T-helper 22 cell (primary cell): ENCODE data around the gene PRSS3.
"Not testable (repeated sequence)": the region's sequence is repeated elsewhere in the genome, so short reads cannot be mapped to it uniquely, and the experiment has no call there.

Experiments used
- DNase-seq: peaks from one replicate; pipeline ENCODE4 v3.0.0-alpha.2; 2020; ENCODE audit warnings: low read depth

The PRSS3 gene

DNA sequence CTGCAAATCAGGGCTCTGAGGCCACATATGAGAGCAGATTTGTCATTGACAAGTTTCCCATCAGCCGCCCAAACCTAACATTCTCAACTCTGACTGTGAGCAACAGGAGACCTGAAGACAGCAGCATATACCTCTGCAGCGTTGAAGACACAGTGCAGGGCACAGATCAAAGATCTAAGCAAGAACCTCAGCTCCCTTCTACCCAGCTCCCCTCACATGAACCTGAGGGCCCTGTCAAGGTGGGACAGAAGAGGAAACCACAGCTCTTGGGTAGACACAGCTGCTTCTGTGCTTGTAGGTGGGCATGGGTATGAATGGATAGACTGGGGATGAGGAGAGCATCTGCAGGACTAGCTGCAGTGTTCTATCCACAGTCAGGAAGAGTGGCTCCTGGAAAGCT lies 8.7 kb upstream of the PRSS3 start:
- no peak for DNase-seq

DNA sequence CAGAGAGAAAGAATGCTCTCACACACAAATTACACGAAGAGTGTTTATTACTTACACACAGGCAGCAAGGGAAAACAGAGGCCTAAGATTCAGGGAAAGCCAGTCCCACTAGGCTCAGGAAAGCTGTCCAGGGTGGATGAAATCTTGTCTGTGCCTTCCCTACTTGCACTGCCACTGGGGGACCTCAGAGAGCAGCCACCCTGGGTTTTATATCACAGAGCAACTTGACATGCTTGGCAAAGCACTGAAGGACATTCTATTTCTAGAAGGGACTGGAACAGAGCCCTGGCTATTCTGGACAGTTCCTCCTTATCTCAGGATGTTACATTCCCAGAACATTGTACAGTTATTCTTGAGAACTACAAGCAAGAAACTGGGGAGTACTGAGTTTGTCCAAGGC lies 7.5 kb upstream of the PRSS3 start:
- DNase-seq = no peak

DNA sequence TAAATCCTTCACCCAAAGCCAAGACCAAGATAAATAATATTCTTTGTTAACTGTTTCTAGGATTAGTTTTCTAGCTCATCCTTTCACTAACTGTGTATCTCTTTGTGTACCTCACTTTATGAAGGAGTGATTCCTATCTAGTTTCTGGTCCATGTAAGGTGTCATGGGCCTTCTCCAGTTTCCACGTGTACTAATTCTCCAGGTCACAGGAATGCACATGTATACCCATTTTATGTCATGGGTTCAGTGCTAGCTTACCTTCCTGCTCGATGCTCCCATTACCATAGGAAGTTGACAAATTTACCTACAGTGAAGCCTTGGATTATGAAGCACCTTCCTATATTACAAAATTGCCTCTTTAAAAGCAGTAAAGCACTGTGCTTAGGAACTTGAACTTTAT lies 5.9 kb upstream of the PRSS3 start:
- DNase-seq = not testable (repeated sequence)

DNA sequence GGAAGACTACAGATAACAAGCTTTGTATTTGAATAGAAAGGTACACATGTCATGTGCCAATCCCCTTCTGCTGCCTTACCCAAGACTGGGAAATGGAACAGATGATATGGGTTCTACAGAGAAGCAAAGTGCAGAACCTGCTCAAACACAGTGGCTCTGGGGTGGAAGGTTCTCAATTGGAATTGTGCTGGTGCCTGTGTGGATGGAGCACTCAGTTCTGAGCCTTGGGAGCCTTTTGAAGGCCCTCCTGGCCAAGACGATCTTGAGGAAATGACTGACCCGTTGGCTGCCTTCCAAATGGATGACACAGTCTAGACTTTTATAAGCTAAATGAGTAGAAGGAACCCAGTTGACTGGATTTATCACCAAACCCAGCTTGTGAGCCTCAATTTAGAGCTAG lies 4.2 kb upstream of the PRSS3 start:
- DNase-seq = no peak

DNA sequence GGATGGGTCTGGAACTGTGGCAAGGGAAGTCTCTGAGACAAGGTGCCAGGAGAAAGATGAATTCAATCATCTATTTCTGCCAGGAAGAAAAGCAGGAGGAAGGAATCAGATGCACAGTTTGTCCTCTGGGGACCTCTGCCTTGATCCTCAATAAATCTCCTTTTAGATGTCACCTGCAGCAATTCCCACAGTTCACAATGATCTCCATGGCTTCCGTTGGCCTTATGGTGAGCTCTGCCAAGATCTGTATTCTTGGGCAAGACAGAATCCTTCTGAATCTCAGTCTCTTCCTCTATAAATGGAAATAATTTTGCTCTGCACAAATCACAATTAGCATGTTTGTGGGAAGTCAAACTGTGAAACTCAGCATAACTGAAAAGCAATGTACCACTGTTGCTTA lies 1.9 kb upstream of the PRSS3 start:
- not testable (repeated sequence) for DNase-seq

DNA sequence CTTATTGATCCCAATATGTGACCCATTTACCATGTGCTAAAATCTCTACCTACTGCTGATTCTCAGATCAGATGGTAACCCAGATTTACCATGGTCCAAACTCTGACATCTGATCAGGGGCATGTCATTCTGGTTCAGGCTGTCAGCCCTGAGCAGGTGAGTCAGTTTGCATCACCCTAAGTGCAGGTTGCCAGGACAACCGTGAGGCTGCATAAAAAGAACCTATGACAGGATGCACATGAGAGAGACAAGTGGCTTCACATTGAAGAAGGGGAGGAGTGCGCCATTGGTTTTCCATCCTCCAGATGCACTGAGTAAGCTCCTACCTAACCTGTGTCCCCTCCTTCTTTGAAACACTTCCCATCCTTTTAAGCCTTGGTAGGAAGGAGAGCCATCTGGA lies 801 bp upstream of the PRSS3 start:
- no peak for DNase-seq

DNA sequence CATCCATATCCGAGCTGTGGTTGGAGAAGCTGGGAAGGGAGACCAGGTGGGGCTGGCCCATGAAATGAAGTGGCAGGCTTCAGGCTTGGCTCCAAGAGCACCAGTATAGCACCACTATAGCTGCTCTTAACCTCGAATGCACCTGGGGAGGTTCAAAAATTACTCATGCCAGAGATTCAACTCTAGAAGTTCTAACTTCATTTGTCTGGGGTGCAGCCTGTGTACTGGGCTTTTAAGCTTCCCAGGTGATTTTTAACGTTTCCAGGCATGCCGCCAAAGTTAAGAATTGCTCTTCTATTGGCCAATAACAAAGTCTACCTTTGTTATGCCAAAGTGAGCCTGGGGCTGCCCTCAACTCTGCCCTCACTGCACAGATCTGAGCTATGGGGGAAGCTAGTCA lies 458 bp downstream of the PRSS3 start:
- no peak for DNase-seq

DNA sequence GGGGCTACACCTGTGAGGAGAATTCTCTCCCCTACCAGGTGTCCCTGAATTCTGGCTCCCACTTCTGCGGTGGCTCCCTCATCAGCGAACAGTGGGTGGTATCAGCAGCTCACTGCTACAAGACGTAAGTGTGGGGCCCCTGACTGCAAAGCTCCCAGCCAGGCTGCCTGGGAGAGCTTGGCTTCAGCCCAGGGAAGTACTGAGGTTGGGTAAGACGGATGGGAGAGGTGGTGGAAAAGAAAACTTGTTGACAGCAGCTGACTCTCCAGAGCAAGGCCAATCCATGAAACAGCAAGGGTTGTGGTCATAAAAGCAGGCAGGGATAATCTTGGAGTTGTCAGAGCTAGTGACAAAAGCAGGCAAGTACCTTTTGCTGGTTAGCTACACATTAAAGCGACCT lies 1.3 kb downstream of the PRSS3 start:
- DNase-seq = not testable (repeated sequence)

DNA sequence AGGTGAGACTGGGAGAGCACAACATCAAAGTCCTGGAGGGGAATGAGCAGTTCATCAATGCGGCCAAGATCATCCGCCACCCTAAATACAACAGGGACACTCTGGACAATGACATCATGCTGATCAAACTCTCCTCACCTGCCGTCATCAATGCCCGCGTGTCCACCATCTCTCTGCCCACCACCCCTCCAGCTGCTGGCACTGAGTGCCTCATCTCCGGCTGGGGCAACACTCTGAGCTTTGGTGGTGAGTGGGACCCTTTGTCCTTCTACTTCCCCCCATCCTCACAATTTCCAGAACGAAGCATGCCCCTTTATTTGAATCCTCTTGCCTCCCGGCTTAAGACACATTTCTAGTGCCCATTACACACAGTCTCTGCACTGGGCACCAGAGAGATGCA lies 2.5 kb downstream of the PRSS3 start:
- no peak for DNase-seq

DNA sequence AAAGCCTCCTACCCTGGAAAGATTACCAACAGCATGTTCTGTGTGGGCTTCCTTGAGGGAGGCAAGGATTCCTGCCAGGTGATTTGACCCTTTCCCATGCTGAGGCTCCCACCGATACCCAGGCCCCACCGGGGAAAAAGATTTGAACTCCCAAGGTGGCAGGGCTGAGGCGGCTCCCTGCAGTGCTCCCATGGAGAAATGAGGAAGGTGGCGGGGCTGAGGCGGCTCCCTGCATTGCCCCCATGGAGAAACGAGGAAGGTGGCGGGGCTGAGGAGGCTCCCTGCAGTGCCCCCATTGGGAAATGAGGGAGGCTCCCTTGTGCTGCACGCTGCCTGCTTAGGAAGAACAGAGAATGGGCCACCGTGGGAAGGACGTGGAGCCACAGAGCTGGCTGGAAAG lies 3.2 kb downstream of the PRSS3 start:
- no peak for DNase-seq

DNA sequence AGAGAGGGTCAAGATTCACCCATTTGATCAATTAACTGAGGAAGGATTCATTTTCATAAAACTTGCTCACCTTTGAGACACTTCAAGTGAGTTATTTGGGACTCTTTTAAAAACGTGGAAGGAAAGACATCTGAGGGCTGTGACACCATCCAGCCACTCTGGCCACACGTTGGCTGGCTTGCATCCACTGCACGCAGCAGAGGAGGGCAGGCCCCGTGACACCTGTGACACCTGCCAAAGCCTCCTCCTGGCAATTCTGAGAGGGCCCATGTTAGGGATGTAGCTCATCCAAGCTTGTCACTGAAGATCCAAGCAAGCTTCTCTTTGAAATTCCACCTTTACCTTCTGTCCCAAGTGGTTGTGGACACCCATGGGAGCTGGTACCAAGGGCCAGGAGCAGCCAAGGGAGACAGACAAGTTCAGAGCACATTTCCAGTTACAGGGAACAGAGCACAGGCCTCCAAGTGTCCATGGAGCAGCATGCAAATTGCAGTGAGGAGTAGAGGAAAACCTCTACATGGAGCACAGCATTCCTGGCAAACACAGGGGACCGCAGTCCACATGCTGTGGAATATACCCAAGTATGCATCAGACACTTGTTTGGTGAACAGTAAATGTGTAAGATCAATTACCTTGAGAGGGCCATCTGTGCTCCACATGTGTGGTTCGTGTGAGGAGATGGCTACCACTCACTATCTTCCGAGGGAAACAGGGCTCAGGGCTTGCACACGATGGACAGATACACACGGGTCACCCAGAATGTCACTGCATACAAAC lies 4.8 kb downstream of the PRSS3 start:
- DNase-seq = no peak

DNA sequence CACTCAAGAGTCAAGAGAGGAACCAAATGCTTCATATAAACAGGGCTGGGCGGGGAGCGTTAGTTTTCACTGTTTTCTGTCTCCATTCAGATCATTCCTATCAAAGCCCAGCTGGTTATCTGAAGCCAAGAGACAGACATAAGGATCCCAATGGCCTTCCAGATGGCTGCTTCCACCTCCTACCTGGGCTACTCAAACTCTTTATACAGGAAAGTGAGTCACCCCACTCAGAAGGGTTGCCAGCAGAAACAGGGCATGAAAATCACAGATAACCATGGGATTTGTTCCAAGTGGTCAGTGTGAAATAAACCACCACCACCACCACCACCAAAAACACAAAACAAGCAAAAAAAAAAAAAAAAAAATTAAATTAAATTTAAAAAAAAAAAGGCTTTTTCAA lies 5.5 kb downstream of the PRSS3 start:
- no peak for DNase-seq

DNA sequence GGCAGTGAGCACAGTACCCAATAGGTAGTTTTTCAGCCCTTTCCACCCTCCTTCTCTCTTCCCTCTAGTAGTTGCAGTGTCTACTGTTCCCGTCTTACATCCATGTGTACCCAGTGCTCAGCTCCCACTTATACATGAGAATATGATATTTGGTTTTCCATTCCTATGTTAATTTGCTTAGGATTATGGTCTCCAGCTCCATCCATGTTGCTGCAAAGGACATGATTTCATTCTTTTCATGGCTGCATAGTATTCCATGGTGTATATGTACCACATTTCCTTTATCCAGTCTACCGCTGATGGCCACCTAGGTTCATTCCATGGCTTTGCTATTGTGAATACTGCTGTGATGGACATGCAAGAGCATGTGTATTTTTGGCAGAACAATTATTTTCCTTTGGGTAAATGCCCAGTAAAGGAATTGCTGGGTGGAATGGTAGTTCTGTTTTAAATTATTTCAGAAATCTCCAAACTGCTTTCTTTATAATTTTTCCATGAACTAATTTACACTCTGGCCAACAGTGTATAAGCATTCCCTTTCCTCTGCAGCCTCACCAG lies 6.7 kb downstream of the PRSS3 start:
- DNase-seq = not testable (repeated sequence)

DNA sequence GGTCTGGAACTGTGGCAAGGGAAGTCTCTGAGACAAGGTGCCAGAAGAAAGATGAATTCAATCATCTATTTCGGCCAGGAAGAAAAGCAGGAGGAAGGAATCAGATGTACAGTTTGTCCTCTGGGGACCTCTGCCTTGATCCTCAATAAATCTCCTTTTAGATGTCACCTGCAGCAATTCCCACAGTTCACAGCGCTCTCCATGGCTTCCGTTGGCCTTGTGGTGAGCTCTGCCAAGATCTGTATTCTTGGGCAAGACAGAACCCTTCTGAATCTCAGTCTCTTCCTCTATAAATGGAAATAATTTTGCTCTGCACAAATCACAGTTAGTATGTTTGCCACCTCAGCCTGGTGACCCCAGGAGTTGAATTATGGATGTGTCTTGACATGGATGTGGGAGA lies 8.8 kb downstream of the PRSS3 start:
- not testable (repeated sequence) for DNase-seq

DNA sequence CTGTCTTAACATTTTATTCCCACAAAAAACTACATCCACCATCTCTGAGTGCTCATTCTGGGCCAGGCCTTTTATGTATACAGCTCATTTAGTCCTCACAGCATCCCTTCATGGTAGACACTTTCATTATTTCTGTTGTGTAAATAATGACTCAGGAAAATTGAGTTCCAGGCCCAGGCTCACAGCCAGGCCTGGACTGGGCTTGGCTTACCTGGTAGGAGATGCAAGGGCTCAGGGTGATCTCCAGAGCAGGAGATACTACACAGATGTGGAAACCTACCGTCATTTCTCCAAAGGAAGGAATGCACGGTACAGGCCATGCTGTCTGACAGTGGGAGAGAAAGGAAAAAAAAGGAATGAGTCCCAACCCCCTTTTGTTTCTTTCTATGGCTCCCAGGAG lies 11.8 kb downstream of the PRSS3 start:
- DNase-seq = not testable (repeated sequence)

DNA sequence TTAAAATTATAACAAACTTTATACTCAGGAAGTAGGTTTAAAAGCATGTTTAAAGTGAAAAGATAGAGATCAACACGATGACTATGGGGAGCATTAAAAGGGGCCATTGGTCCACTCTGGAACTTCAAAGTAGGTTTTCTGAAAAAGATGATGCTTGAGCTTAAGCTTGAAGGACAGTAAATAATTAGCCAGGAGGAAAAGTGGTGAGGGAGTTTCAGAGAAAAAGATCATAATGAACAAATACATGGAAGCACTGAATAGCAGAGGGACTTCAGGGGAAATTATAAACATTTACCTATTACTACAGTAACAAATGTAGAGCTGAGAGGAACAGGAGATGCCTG lies 13.6 kb downstream of the PRSS3 start:
- DNase-seq = not testable (repeated sequence)

DNA sequence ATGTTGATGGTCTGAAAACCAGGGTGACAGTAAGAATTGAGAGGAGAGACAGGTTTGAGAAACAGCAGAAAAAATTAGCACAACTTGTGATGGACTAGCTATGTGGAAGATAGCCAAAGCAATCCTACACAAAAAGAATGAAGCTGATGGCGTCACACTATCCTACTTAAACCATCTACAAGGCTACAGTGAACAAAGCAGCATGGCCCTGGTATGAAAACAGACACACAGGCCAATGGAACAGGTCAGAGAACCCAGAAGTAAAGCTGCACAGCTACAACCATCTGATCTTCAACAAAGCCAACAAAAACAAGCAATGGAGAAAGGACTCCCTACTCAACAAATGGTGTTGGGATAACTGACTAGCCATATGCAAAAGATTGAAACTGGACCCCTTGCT lies 14.1 kb downstream of the PRSS3 start:
- DNase-seq = no peak

DNA sequence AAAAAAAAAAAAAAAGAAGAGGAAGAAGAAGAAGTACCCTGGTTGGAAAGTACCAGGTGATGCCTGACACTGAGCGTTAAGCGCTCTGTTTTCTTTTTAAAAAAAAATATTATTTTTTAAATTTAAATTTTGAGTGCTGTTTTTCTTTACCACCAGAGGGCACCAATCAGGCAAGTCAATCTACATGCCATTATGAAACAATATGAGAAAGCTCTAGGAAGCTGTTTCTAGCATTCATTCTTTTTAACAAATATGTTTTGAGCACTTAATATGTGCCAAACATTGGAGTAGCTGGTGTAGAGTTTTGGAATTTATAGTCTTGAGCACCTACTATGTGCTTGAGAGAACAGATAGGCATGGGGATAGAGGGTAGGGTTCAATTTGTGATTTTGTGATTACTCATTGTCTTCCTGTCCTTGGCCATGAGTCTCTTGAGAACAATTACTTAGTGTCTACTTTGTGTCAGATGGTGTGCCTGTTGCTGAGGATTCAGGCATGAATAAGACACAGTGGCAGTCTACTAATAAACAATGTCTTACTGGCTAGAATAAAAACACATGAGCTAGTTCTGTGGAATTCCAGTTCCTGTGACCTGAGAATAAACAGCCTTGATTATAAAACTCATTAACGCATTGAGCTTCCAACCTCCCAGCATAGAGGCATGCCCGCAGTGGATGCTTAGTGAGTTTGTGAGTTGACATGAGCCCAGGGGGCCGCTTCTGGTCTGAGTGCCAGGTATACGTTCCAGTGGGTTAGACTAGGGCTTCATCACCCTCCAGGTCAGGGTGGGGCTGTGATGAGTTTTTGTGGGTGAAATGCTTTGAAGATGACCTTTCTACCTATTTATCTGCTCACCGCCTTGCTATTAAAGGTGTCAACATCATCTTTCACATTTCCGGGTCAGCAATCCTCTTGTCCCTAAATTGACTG lies 18.6 kb downstream of the PRSS3 start:
- DNase-seq = no peak

DNA sequence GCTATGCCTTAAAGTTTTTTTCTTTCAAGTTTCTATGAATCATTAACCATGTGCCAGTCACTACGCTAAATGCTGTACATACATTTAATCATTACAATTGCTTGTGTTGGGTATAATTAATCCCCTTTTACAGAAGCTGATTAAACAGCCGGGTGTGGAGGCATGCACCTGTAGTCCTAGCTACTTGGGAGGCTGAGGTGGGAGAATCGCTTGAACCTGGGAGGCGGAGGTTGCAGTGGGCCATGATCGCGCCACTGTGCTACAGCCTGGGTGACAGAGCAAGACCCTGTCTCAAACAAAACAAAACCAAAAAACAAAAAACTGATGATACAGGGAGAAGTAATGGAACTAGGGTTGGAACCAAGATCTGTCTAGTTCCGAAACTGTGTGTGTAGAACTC lies 20.4 kb downstream of the PRSS3 start:
- DNase-seq = no peak

DNA sequence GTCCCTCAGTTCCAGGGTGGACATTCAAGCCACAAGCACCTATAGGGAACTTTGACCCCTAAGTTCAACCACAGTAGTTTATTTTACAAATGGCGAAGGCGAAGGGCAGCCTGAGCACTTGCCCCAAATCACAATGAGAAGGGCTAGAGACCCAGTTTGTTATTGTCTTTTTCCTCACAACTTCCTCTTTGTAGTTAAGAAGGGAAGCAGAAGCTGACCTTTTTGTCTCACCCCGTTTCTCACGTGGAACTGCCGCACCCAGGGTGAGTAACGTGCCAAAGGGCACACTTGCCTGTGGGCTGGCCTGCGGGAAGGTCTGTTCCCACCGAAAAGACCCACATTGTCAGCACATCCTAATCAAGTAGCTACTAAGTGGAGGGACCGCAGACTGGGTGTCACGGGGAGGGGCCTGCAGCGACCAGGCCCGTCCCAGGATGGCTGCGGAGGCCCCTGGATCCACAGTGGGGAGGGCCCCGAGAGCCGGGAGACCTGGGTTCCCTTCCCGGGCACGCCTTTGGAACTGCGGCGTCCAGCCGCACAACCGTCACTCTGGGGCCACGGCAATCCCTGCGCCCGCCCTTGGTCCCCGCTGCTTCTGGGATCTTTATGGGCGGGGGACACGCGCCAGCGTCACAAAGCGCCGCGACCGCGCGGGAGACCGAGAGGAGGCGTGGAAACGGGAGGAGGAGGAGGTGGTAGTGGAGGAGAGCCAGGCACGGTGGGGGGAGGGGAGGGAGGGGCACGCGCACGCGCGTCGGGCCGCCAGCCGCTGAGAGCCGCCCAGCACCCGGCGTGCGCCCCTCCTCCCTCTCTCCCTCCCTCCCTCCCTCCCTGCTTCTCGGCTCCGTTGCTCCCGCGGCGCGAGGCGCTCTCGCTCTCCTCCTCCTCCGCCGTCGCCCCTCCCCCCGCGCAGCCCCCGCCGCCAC lies 21.2 kb downstream of the PRSS3 start, which contains the start of gene UBE2R2:
TSS of gene UBE2R2 (plus strand) at position 834 of the 926 bp plus-strand sequence. CDS start 598 bp downstream, outside the sequence.
- peak; percentile 90 for DNase-seq

DNA sequence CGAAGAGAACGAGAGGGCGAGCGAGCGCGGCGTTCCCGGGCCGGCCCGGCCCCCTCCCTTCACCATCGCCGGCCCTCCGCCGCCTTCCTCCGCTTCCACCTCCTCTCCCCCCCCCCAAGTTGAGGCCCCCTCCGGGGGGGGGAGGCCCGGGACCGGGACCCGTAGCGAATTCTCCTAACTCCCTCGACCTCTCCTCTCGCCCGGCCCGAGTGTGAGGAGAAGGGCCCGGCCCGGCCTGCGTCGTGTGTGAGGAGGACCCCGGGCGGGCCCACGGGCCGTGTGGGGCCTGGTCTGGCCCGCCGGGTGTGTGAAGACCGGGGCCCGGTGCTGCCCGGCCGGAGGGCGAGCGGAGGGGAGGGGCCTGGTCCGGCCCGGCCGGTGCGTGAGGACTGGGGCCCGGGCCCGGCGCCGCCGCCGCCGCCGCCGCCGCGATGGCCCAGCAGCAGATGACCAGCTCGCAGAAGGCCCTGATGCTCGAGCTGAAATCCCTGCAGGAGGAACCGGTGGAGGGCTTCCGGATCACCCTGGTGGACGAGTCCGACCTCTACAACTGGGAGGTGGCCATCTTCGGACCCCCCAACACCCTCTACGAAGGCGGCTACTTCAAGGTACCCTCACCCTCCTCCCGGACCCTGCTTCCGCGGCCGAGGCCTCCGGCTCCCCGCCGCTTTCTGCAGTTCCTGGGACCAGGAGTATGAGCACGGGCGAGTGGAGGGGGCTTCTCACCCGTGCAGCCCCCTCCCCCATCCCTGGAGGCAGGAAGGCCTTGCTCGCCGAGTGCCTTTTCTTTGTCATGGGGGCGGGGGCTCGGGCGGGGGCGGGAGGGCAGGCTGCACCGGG lies 22.2 kb downstream of the PRSS3 start:
- peak; percentile 20 for DNase-seq
